ENCODE results near the gene GRIN1.

GRIN1 gene

DNA sequence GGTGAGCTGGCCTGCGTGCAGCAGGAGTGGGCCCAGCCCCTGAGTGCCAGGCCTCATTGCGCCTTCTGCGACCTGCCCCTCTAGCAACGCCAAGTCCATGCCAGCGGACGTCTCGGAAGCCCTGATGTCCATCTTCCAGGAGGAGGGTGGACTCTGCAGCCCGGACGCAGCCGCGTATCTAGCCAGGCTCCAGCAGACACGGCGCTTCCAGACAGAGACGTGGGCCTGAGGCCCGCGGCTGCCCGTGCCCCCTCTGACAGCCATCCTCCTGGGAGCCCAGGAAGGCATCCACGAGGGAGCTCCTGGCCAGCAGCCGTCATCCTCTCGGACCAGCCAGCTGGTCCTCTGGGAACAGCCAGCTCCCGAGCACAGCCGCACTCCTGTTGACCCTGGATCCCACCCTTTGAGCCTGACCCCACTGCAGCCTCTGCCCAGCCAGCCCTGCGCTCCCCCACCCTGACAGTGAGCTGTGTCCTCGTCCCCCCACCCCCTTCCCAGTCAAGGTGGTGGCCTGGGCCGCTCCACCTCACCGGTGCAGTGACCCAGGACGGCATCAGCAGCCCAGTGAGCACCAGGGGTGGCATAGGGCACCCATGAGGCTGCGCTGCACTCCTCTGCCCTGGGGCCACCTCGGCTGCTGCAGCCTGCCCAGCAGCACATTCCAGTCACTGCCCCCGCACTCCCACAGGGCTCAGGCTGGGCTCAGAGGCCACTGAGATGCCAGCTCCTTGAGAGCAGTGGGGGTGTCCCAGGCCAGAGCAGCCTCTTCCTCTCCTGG lies 77.4 kb downstream of the GRIN1 start:
- DNase-seq (ENCODE audit: low read depth) = no peak

DNA sequence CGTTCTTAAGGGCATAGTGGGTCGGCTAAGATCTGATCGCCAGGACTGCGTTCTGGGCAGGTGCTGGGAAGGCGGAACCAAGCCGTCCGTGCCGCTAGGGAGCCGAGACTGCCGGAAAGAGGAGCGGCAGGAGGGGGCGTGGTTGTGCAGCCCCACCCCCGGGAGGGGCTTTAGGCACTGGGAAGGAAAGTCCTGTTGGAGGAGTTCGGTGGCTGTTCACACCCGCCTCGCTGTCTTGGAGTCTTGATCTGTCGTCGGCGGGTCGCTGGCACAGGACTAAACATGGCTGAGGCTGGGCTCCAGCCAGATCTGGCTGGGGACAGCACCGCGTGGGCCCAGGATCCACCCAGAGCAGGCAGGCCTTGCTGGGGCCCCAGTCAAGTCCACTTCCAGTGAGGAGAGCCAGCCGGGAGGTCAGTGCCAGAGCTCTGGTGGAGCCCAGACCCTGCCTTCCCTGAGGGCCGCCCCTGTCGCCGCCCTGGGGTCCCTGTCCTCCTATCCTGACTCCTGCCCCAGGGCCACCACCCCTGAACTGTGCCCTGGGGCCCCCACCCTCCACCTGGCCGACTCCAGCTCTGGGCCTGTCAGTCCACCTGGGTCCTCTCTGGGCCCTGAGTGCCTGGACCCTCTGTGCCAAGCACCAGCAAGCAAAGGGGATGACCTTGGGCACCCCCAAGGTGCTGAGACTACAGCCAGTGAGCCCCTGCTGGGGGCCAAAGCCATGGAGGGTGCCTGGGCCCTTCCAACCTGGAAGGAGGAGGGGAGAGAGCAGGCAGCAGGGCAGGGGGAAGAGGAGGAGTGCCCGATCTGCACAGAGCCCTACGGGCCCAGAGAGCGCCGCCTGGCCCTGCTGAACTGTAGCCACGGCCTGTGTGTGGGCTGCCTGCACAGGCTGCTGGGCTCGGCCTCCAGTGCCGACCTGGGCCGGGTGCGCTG lies 78.6 kb downstream of the GRIN1 start:
- DNase-seq (ENCODE audit: low read depth) = no peak

DNA sequence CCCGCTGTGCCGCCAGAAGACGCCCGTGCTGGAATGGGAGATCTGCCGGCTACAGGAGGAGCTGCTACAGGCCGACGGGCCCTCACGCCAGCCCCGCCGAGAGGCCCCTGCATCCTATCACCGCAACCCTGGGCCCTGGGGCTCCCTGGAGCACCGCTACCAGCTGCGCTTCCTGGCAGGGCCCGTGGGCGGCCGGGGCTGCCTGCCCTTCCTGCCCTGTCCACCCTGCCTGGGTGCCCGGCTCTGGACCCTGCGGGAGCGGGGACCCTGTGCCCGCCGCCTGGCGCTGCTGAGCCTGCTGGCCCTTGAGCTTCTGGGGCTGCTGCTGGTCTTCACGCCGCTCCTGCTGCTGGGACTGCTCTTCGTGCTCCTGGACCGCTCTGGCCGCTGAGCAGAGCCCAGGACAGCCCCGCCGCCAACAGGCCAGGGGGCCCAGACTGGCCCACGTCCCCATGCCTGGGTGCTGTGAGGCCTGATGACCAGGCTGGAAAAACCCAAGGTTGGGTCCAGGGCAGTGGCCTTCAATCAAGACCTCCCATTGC lies 79.3 kb downstream of the GRIN1 start:
- DNase-seq (ENCODE audit: low read depth) = no peak
